Endothelial cell of umbilical vein (primary cell): ENCODE results near the gene RSBN1. TPM values are rescaled to one million over a fixed set of nuclear protein-coding genes. Genes with fewer than 3 reads are reported as not detected.

ENCODE experiments used
- BruUV-seq: library from RNA; stranded (reverse); fragments of 400-500 nt; replicated peaks from 2 replicates; lab custom pipeline; 2021; lab: Mats Ljungman, UMichigan
- CTCF ChIA-PET: fragments of 300-600, 350-600 bp; sonication (Branson Sonifier 250); formaldehyde crosslinking; loops from one replicate; lab custom pipeline; 2021; ENCODE audit warnings: antibody characterized with exemption, inconsistent platforms; lab: Charles Lee
- POLR2A ChIA-PET: fragments of 300-600, 350-600 bp; sonication (Branson Sonifier 250); formaldehyde crosslinking; loops from one replicate; lab custom pipeline; 2021; ENCODE audit warnings: antibody characterized with exemption, inconsistent platforms; lab: Charles Lee
- DNase-seq: peaks from one replicate; pipeline ENCODE4 v3.0.0-alpha.2; 2011; ENCODE audit warnings: low read depth, low spot score
- FAIRE-seq: peaks from 2 replicates; lab custom pipeline; 2011; peaks lifted over from hg19 to GRCh38; lab: Jason Lieb, UNC
- H2AFZ ChIP-seq: 2 replicates; pipeline ENCODE4 v1.6.0; 2012; ENCODE audit warnings: low read depth, low read length, control low read depth, inconsistent platforms
- H3K27ac ChIP-seq: 2 replicates; pipeline ENCODE4 v1.5.1; 2011; ENCODE audit warnings: low read depth, mild to moderate bottlenecking, control low read depth, low read length, moderate library complexity; ENCODE audit not compliant: insufficient read depth
- H3K27me3 ChIP-seq, 2 experiments: 2 replicates each; pipeline versions ENCODE4 v1.6.0 to v1.6.1; 2011; ENCODE audit warnings: low read length in 2 of 2, mixed read lengths in 1 of 2; ENCODE audit not compliant: control insufficient read depth in 2 of 2, insufficient read depth in 2 of 2
- H3K36me3 ChIP-seq, 2 experiments: 2 replicates in 1 of 2; 3 replicates in 1 of 2; pipeline ENCODE4 v1.5.1; 2011; ENCODE audit warnings: low read length in 2 of 2, mild to moderate bottlenecking in 1 of 2, moderate library complexity in 1 of 2; ENCODE audit not compliant: control insufficient read depth in 2 of 2, insufficient read depth in 2 of 2; ENCODE audit errors: extremely low read depth in 1 of 2
- H3K4me1 ChIP-seq: 3 replicates; pipeline ENCODE4 v1.5.1; 2011; ENCODE audit warnings: mild to moderate bottlenecking, low read length; ENCODE audit not compliant: control insufficient read depth, insufficient read depth; ENCODE audit errors: extremely low read depth
- H3K4me2 ChIP-seq: 2 replicates; pipeline ENCODE4 v1.6.1; 2011; ENCODE audit warnings: low read length, control low read depth, mixed read lengths; ENCODE audit not compliant: insufficient read depth
- H3K4me3 ChIP-seq, 3 experiments: fragments of 200-600 bp in 1 of 3; sonication (generic), shearing (Covaris generic) in 1 of 3; replicated peaks in 1 of 3; 2 replicates each; pipeline ENCODE4 v1.5.1; 2011 to 2016; ENCODE audit warnings: control low read depth in 3 of 3, low read length in 3 of 3, mild to moderate bottlenecking in 2 of 3, inconsistent platforms in 1 of 3, low read depth in 1 of 3, moderate library complexity in 1 of 3; ENCODE audit not compliant: insufficient read depth in 1 of 3
- H3K79me2 ChIP-seq: 2 replicates; pipeline ENCODE4 v1.6.0; 2012; ENCODE audit warnings: low read length, inconsistent platforms; ENCODE audit not compliant: control insufficient read depth, insufficient read depth
- H3K9ac ChIP-seq: replicated peaks from 2 replicates; pipeline ENCODE3; 2011; ENCODE audit warnings: low read length, control low read depth; ENCODE audit not compliant: insufficient read depth; ENCODE audit errors: extremely low read depth
- H3K9me1 ChIP-seq: replicated peaks from 3 replicates; pipeline ENCODE4 v1.6.0; 2011; ENCODE audit warnings: mild to moderate bottlenecking, low read length; ENCODE audit not compliant: control insufficient read depth, insufficient read depth; ENCODE audit errors: extremely low read depth
- H3K9me3 ChIP-seq: replicated peaks from 2 replicates; pipeline ENCODE4 v1.5.1; 2012; ENCODE audit warnings: low read length, inconsistent platforms; ENCODE audit not compliant: control insufficient read depth, insufficient read depth
- H4K20me1 ChIP-seq: replicated peaks from 2 replicates; pipeline ENCODE3; 2011; ENCODE audit warnings: mild to moderate bottlenecking, low read length; ENCODE audit not compliant: control insufficient read depth, insufficient read depth; ENCODE audit errors: extremely low read depth
- EZH2 ChIP-seq: IDR thresholded peaks from 2 replicates; pipeline ENCODE4 v1.6.1; 2012; ENCODE audit warnings: borderline replicate concordance, low read depth, mild to moderate bottlenecking, moderate library complexity, low read length, inconsistent platforms; ENCODE audit not compliant: severe bottlenecking
- FOS ChIP-seq: IDR thresholded peaks from 2 replicates; pipeline ENCODE4 v1.6.1; 2011; ENCODE audit warnings: mild to moderate bottlenecking, low read length, moderate library complexity, borderline replicate concordance; ENCODE audit not compliant: insufficient read depth
- GATA2 ChIP-seq: IDR thresholded peaks from 2 replicates; pipeline ENCODE4 v1.7.0; 2011; ENCODE audit warnings: low read depth, mild to moderate bottlenecking, moderate library complexity, mixed read lengths, low read length; ENCODE audit not compliant: insufficient read length, insufficient read depth
- JUN ChIP-seq: IDR thresholded peaks from 2 replicates; pipeline ENCODE4 v1.6.1; 2011; ENCODE audit warnings: borderline replicate concordance, low read depth; ENCODE audit not compliant: insufficient read length, insufficient read depth
- MYC ChIP-seq: IDR thresholded peaks from one replicate; pipeline ENCODE4 v1.6.1; 2011; ENCODE audit warnings: mild to moderate bottlenecking, low read depth, low read length
- POLR2A ChIP-seq: IDR thresholded peaks from 2 replicates; pipeline ENCODE4 v1.6.1; 2012; ENCODE audit warnings: low read depth, mild to moderate bottlenecking, control low read depth, low read length
- POLR2AphosphoS5 ChIP-seq: IDR thresholded peaks from 2 replicates; pipeline ENCODE4 v1.6.1; 2012; ENCODE audit warnings: low read depth, mild to moderate bottlenecking, control low read depth, low read length, moderate library complexity; ENCODE audit not compliant: insufficient read depth
- dilution Hi-C: fragments of 300-500 bp; cut with MboI; formaldehyde crosslinking; loops from one replicate; pipeline ENCODE4 v1.15.0; 2019; ENCODE audit warnings: low sequenced_read_pairs; ENCODE audit not compliant: extremely low pct_ligation_motif_present
- intact Hi-C: fragments of 100-400 bp; cut with micrococcal nuclease; formaldehyde crosslinking; loops from one replicate; pipeline ENCODE4 v1.10.0; 2022
- polyA plus RNA-seq, 4 experiments: library from polyadenylated mRNA; depleted of rRNA in 3 of 4; stranded (reverse) in 3 of 4; unstranded in 1 of 4; fragments of >200 nt; gene quantifications; 2 replicates each; pipeline versions ENCODE4 v1.2.1 to v1.2.3, GENCODE V29; 2011 to 2012; ENCODE audit warnings: missing spikeins in 1 of 4
- total RNA-seq: library from RNA; stranded (reverse); gene quantifications from 2 replicates; pipeline ENCODE4 v1.2.3, GENCODE V29; 2021
- TF ChIP-seq, protein P1 (sequence below): IDR thresholded peaks from 2 replicates; pipeline ENCODE4 v1.6.1; 2011; ENCODE audit not compliant: insufficient read depth, insufficient read length
- TF ChIP-seq, protein P2 (sequence below), 2 donors: IDR thresholded peaks; 1 replicate in 1 of 2; 2 replicates in 1 of 2; pipeline ENCODE4 v1.5.1; 2011; ENCODE audit warnings: low read length in 2 of 2, mild to moderate bottlenecking in 2 of 2, moderate library complexity in 2 of 2, control low read depth in 1 of 2, inconsistent platforms in 1 of 2, low read depth in 1 of 2; ENCODE audit not compliant: insufficient read depth in 1 of 2; ENCODE audit errors: extremely low read depth in 1 of 2

The RSBN1 gene
- total and polyA plus RNA-seq, 2 donors (not counting 3 experiments of a cell fraction or from before 2014, with no cell fraction given), result 4.0 to 13.4 TPM

DNA sequence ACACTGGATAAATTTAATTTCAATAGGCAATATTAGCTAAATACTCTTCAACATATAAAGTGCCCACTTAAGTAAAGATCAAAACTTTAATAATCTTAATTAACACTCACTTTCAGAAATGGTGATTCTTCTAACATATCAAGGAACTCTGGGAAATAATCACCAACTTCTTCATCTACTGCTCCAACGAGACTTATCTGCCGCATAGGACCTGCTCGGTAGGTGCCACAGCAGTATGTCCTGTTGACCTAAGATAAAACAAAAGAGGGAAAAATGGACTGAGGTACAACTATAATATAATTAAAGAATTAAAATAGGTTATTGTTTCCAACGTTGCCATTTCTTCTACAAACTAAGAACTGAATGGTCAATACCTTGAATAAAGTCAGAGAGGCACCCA lies 34.7 kb downstream of the RSBN1 start:
- TF ChIP-seq POLR2A (no peak), FOS (no peak), POLR2AphosphoS5 (no peak), EZH2 (no peak), MYC (no peak), JUN (no peak), GATA2 (no peak)
- TF ChIP-seq, protein P1, sequence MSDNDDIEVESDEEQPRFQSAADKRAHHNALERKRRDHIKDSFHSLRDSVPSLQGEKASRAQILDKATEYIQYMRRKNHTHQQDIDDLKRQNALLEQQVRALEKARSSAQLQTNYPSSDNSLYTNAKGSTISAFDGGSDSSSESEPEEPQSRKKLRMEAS, result no peak
- TF ChIP-seq, protein P2, sequence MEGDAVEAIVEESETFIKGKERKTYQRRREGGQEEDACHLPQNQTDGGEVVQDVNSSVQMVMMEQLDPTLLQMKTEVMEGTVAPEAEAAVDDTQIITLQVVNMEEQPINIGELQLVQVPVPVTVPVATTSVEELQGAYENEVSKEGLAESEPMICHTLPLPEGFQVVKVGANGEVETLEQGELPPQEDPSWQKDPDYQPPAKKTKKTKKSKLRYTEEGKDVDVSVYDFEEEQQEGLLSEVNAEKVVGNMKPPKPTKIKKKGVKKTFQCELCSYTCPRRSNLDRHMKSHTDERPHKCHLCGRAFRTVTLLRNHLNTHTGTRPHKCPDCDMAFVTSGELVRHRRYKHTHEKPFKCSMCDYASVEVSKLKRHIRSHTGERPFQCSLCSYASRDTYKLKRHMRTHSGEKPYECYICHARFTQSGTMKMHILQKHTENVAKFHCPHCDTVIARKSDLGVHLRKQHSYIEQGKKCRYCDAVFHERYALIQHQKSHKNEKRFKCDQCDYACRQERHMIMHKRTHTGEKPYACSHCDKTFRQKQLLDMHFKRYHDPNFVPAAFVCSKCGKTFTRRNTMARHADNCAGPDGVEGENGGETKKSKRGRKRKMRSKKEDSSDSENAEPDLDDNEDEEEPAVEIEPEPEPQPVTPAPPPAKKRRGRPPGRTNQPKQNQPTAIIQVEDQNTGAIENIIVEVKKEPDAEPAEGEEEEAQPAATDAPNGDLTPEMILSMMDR (IDR thresholded peaks at IDR 0.05; ENCODE audit: extremely low read depth in 1 of 2, insufficient read depth in 1 of 2, low read depth in 1 of 2, low read length in 2 of 2), result no peak
- no peaks in the 10 kb centered on the region for H3K4me1 ChIP-seq
- no peaks in the 10 kb centered on the region for H3K36me3 ChIP-seq
- no TSS peak for BruUV-seq
- intact Hi-C loops (no loop called here), dilution Hi-C loops (no loop called here)
- peaks cover 2% of the 10 kb centered on the region for H4K20me1 ChIP-seq
- H3K27me3 ChIP-seq, result no peaks in the 10 kb centered on the region
- H2AFZ ChIP-seq, result no peak overlapping the region
- FAIRE-seq (no peak), DNase-seq (no peak)
- POLR2A ChIA-PET, result no interaction called here
- no peak overlapping the region for H3K27ac ChIP-seq
- no peak overlapping the region for H3K4me2 ChIP-seq
- H3K79me2 ChIP-seq, result peaks cover 41% of the 10 kb centered on the region
- H3K9me3 ChIP-seq, result no peaks in the 10 kb centered on the region
- CTCF ChIA-PET, result interaction anchor here (0.7 kb wide), 1 partner anchor 12 kb away, joined by 3 read pairs; no protein-coding TSS in a partner anchor
- H3K9ac ChIP-seq, result no peak overlapping the region
- no peak overlapping the region for H3K4me3 ChIP-seq
- H3K9me1 ChIP-seq, result no peaks in the 10 kb centered on the region
